Measurements from ENCODE around the gene TAGLN2.
"Not testable (repeated sequence)": the region's sequence is repeated elsewhere in the genome, so short reads cannot be mapped to it uniquely, and the experiment has no call there.

Gene TAGLN2

GRCh38 chr1:159908031-159908940 lies 17.0 kb downstream of the TAGLN2 start:
- DNase-seq = no peak

DNA sequence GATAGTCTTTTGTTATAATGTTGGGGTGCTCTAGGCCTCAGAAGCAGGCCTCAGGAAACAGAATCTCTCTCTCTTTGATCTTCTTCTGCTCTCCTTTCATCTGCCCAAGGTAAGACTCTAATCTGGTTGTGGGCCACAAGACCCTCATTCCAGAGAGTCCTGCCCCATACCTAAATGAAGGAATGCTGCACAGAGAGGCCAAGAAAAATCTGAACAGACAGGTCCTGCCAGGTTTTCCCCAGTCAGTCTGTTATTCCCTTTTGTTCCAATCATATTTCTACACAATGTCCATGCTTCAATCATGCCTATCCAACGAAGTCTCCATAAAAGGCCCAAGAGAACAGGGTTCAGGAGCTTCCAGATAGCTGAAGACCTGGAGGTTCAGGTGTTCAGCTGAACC lies 18.3 kb downstream of the TAGLN2 start:
- DNase-seq = no peak

DNA sequence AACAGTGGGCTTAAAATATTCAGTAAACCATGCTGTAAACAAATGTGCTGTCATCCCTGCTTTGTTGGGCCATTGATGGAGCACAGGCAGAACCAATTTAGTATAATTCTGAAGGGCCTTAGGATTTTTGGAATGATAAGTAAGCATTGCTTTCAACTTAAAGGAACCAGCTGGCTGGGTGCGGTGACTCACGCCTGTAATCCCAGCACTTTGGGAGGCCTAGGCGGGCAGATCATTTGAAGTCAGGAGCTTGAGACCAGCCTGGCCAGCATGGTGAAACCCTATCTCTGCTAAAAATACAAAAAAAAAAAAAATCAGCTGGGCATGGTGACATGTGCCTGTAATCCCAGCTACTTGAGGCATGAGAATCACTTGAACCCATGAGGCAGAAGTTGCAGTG lies 21.3 kb downstream of the TAGLN2 start:
- DNase-seq = not testable (repeated sequence)

- no peak for DNase-seq
Observed at GRCh38 chr1:159902541-159902940, 22.8 kb downstream of the TAGLN2 start.

GRCh38 chr1:159900755-159901360 lies 24.4 kb downstream of the TAGLN2 start:
- no peak for DNase-seq

- peak in 4 of 56 donors; percentile 7 to 53 (median 30) for DNase-seq
Observed at GRCh38 chr1:159900086-159900680, 25.1 kb downstream of the TAGLN2 start, which contains the start of gene CFAP45. Gene CFAP45 (minus strand): TSS chr1:159900165. CDS start chr1:159900098, 67 bp downstream.

DNA sequence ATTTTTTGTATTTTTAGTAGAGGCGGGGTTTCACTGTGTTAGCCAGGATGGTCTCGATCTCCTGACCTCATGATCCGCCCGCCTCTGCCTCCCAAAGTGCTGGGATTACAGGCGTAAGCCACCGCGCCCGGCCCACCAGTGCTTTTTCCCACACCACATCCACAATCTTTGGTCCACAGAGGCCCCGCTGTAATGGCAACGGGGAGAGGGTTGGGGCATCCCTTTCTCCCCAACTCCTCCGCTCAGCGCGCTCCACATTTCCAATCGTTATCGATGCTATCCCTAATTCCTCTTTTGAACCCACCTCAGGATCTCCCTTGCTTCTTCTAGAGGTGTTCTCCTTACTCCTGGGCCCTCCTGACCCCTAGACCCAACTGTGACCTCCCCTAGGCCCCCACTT lies 25.7 kb downstream of the TAGLN2 start:
- not testable (repeated sequence) for DNase-seq

DNA sequence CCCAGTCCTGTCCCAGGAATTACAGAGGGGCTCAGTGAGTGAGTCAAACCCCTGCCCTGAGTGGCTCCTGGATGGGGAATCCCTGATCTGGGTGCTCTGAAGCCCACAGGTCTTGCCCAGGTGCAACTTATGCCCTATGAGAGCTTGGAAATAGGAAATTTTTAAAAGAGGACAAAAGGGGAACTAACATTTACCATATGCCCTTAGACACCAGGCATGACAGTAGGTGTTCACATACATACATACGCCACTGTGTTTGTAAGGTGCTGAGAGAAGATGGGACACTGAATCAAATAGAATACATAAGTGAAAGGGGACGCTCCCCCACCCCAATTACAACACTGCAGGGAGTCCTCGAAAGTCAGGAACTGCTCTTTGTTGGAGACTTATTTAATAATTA lies 26.8 kb downstream of the TAGLN2 start:
- DNase-seq = no peak

DNA sequence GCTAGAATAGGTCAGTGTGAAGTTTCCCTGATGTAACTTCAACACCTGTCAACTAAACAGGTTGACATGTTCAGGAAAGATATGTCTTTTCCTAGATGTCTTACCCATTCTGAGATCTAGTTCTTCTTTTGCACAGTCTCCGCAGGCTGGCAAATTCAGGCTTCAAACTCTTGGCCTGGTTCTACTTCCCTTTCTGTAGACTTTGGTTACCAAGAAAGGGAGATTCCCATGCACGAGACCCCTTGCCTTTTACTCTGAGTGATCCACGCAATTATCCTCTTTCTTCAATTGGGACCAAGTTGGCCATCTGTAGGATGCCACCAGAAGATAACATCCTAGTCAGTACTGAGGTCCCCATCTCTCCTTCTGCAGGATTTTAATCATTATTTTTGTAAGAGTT lies 27.3 kb downstream of the TAGLN2 start:
- DNase-seq = no peak

DNA sequence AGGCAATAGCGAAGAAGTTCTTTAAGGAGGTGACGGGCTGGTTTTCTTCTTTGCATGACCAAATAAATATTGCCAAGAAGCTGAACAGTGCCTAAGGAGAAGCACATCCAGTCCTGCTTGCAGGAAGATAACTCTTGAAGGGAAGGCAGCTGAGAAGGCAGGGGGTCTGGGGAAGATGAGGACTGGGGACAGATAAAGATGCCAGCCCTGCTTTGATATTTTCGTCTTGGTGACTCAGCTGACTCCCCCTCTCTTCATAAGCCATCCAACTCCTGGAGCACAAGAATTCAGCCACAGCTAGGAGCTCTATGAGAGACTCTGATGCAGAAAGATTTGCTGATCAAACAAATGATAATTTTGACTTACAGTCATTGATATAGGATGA lies 28.8 kb downstream of the TAGLN2 start:
- no peak for DNase-seq

- DNase-seq = peak in 1 of 56 donors; percentile 8
Observed at GRCh38 chr1:159895836-159896545, 29.3 kb downstream of the TAGLN2 start.

- DNase-seq = no peak
Observed at GRCh38 chr1:159895286-159895685, 30.0 kb downstream of the TAGLN2 start.

- DNase-seq = no peak
Observed at GRCh38 chr1:159892944-159893343, 32.4 kb downstream of the TAGLN2 start.

DNA sequence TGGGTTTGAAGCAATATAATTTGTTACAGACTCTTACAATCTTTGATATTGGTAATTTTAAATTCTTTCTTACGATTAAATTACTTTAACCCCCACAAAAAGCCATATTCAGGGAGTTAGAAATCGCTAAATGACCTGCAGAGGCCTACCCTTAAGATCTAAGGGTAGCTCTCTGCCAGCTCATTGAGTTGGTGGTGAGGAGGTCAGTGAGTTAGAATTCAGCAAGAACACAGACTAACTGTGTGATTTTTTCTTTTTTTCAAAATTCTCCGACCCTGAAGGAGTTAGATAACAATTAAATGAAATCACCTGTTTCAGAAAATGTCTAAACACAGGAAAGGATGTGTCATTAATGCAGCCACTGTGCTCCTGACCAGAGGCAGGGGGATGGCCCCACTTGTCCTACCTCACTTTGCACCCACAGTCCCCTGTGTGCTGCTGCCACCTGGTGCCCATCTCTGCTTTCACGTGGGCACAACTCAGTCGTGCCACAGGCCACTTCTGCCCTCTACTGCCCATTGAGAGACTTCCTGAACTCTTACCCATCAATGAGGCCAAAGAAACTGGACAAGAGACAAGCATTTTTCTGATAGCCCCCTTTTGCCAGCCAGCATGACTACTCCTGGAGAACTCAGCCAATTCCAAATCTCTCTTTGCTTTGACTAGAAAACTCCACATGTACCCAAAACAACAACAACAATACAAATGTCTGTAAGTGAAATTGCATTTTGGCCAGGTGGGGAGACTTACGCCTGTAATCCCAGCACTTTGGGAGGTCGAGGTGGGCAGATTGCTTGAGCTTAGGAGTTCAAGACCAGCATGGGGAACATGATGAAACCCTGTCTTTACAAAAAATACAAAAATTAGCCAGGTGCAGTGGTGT lies 33.8 kb downstream of the TAGLN2 start:
- peak in 53 of 56 donors; percentile 11 to 88 (median 61) for DNase-seq

DNA sequence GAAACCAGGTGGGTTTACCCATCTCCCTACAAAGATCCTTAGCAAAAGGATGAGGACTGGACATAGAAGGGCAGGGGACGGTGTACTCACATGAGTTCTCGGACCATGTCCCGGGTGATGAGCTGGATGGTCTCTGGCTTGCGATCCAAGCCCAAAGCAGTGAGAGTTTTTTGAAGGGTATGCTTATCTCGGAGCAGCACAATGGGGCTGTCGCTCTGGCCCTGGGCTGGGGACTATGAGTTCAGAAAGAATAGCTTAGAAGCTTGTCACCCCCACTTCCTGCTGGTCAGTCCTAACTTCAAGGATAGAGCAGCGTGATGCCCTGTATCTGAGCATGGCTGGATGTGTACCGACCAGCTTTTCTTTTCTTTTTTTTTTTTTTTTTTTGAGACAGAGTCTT lies 34.9 kb downstream of the TAGLN2 start:
- DNase-seq = no peak

DNA sequence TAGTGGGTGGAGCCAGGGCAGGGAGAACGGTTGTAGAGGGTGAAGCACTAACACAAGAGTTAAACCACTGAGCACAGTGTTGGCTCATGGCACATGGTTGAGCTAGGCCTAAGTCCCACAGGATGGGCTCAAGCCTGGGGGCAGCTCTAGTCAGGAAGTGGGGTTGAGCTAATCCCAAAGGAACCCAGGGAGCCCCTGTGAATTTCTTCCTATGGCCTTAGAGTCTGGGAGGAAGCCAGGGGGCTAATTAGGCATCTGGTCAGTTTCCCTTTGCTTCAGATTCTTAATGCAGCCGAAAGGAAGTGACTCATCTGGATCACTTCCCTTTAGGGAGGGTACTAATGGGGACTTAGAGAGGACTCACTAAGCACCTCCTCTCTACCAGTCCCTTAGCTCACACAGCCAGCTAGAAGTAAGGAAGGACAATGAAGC lies 35.5 kb downstream of the TAGLN2 start:
- DNase-seq = no peak

- DNase-seq = no peak
Observed at GRCh38 chr1:159889202-159889601, 36.1 kb downstream of the TAGLN2 start.

- no peak for DNase-seq
Observed at GRCh38 chr1:159884296-159884695, 41.0 kb downstream of the TAGLN2 start.

DNA sequence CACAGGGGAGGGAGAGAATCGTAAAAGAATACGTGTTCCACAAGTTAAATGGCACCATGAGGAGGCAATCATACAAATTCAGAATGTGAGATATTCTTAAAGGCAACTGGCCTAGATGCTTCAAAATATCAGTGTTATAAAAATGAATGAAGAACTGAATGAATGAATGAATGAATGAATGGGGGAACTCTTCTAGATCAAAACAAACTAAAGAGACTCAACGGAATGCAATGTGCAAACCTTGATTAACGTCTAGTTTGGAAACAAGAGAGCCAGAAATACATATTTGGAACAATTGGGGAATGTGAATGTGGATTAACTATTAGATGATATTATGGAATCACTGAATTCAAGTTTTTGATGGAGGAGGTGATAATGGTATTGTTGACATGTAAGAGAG lies 42.2 kb downstream of the TAGLN2 start:
- DNase-seq = no peak

DNA sequence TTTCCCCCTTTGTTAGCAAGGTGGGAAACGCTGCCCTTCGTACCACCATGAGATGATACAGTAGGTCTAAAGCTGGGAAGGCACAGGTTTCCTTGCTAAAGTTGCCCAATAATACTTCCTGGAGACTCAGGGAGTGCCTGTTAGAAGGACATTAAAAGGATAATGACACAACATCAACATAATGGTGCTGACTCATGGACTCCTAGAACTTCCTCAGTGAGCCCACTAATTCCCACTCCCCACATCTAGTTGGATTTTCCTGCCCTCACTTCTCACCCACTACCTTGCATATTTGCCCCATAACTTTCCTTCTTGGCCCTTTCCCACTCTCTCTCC lies 42.8 kb downstream of the TAGLN2 start:
- no peak for DNase-seq
